ENCODE measurements around the gene ABCC12.
"Not testable (repeated sequence)": the region's sequence is repeated elsewhere in the genome, so short reads cannot be mapped to it uniquely, and the experiment has no call there.

Gene ABCC12

DNA sequence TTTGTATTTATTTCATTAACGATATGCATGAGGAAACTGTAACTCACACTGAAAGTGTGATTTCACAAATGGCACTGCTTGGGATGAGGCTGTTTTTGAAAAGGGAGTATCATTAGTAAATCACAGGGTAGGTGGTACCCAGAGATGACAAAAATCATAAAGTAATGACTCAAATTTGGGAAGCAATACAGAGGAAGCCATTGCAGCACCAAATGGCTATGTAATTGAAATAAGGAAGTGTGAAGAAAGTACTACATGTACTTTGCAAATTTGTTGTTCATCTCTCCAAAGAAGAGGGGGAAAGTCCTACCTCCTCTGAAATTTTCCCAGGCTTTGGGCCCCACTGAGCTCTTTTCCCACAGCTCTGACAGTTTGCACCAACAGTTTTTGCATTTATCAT is 12.3 kb upstream of the ABCC12 start:
- in situ Hi-C loops (cut with HindIII; ENCODE audit: low sequenced_read_pairs): no loop called here

DNA sequence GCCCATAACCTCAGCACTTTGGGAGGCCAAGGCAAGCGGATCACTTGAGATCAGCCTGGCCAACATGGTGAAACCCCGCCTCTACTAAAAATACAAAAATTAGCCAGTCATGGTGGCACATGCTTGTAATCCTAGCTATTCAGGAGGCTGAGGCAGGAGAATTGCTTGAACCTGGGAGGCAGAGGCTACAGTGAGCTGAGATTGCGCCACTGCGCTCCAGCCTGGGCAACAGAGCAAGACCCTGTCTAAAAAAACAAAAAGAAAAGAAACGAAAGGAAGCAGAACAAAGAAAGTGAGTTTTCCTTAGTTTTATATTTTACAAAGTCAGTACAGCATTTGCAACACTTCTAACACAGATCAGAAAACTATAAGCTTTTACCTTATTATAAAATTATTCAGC is 10.8 kb upstream of the ABCC12 start:
- in situ Hi-C loops (cut with HindIII; ENCODE audit: low sequenced_read_pairs): not testable (repeated sequence)

DNA sequence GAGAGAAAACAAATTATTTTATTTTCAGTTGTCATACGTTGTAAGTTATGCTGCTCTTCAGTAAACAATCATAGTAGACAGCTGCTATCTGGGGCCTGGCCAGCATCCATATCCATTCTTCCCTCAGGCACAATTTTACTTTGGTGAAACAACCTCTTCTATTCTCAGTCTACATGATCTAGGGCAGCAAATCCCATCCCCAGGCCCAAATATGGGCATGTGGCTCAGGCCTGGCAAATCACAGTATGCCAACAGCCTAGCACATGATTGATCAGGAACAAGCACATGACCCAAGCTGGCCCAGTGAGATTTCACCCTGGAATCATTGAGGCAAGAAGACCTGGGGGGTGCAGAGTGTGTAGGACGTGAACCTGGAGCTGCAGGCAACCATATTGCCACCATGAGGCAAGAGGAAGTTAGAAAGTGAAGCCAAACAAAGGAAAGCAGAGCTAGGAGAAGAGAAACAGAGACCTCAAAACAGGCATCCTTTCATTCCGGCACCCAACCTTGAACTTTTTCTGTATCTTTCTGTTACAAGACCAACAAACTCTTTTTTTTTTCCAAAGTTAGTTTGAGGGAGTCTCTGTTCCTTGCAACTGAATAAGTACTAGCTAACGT is 10.3 kb upstream of the ABCC12 start:
- in situ Hi-C loops (cut with HindIII; ENCODE audit: low sequenced_read_pairs): no loop called here

DNA sequence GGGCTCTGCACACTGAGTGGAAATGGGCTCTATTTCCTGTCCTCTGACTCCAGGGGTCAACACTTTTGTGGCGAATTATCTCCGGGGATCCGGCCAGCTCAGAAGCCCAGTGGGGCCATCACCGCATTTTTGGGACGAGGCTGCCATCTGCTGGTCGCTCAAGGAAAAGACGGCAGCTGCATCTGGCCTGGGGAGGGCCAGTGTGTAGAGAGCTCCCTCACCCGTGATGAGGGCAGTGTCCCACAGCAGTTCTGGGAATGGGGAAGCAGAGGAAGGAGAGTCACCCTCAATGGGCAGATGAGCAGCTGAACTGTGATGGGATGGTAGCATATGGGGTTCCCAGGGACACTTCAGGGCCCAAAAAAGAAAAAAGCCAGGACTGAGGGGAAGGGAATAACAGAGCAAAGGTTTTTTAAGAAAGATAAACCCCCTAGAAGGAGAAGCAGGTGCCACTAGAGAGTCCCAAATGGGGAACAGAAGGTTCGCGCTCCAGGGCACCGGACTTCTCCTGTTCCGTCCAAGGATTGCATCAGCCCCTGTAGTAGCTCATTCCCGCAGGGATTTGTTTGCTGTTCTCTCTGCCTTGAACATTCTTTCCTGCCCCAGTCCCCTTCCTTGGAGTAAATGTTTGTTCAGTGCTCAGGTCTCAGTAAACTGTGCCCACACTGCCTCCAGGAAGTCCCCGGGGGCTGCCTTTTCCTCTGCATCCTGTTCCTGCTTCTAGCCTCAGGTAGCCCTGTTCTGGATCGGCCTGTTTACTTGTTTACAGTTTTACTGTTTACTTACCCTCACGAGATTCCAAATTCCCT is 9.3 kb upstream of the ABCC12 start:
- in situ Hi-C loops (cut with HindIII; ENCODE audit: low sequenced_read_pairs): no loop called here

DNA sequence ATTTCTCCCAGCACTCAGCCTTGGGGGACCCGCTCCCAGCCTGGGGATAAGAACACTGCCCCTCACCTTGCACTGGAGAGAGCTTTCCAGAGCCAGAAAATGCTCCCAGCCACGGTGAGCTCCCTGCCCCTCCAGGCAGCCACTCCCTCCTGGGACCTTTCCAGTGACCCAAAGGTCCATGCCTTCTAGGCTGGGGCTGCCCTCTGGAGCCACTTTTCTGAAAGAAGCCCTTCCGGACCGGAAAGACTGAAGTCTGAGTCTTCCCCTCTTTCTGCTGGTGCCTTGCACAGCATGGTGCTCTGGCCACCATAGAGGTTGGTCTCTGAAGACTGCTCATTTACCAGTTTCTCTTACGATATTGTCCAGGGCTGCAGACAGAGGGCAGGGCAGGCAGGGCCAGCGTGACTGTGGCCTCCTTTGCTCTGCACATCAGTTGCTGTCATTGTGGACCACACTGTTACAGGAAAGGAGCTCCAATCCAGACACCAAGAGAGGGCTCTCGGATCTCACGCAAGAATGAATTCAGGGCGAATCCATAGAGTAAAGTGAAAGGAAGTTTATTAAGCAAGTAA is 7.1 kb upstream of the ABCC12 start:
- in situ Hi-C loops (cut with HindIII; ENCODE audit: low sequenced_read_pairs): no loop called here

DNA sequence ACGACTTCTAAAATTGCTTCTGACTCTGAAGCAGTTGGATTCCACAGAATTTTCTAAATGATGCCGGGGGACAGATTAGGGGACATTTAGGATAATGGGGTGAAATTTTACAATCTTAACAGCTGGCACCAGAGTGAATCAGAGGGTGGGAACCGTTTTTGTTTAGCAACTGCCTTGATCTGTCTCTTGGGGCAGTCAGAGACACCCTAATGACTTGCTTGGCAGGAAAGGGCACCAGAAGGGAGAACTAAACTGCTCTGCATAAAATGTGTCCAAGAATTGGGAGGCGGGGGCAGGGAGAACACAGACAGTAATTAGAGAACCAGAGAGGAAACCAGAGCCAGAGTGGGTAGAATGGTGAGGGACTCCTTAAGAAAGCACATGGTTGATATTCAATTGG is 6.1 kb upstream of the ABCC12 start:
- in situ Hi-C loops (cut with HindIII; ENCODE audit: low sequenced_read_pairs): no loop called here

DNA sequence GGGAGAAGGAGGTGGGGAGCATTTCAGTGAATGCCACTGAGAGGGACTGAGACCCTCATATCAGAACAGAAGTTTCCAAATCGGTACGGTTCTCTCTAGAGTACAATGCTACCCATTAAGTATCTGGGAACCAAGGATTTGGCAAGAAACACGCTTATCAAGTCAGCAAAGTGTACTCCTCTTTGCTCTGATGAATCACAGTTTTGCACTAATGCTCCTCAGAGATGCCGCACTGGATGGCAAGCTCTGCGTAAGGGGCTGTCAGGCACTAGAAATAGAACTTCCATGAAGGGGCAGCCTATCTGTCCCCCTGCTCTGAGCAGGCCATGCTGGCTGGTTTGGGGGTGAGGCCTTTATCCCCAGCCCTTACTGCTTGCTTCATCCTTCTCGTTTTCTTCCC is 4.8 kb upstream of the ABCC12 start:
- in situ Hi-C loops (cut with HindIII; ENCODE audit: low sequenced_read_pairs): no loop called here

DNA sequence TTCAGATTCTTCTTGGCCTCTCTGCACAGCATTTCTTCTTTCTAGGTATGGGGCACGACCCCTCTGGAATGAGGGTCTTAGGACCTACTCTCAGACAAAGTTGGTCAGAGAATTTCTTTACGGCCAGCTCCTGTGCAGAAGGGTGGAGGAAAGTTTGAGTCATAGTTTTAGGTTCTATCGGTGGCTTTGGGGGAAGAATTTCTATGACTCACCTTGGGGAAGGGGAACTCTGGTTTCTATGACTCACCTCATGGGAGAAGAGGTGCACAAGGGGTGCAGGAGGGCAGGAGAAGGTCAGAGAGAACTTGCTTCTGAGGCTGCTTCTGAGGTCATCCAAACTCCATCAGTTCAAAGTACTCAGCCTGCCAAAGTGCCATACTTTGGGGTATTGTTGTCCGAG is 2.5 kb upstream of the ABCC12 start:
- in situ Hi-C loops (cut with HindIII; ENCODE audit: low sequenced_read_pairs): no loop called here

DNA sequence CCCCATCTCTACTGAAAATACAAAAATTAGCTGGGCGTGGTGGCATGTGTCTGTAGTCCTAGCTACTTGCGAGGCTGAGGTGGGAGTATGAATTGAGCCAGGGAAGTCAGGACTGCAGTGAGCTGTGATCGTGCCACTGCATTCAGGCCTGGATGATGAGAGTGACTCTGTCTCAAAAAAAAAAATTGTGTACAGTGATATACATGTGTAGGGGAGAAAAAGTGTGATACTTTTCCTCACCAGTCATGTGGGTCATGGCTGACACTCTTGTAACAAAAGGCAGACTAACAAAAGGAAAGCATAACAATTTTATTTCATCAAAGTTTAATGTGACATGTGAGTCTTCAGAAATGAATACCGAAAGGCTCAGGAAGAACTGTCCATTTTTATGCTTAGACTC is 2.0 kb upstream of the ABCC12 start:
- in situ Hi-C loops (cut with HindIII; ENCODE audit: low sequenced_read_pairs): no loop called here

DNA sequence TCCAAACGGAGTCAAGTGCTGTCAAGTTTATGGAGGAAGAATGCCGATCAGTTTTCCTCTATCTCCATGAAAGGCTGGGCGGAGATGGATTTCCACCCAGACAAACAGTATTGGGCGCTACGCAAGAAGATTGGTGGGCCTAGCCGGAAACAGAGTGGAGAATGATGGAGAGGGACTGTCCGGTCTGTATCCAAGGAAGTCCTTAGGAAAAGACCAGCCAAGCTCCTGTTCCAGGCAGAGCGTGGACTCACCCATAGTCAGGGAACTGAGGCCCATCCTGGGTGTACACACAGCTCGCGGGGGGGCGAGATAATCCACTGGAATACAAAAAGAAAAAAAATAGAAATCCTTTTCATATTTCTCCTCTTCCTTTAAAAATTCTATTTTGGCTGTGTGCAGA is 1.5 kb upstream of the ABCC12 start:
- in situ Hi-C loops (cut with HindIII; ENCODE audit: low sequenced_read_pairs): no loop called here

DNA sequence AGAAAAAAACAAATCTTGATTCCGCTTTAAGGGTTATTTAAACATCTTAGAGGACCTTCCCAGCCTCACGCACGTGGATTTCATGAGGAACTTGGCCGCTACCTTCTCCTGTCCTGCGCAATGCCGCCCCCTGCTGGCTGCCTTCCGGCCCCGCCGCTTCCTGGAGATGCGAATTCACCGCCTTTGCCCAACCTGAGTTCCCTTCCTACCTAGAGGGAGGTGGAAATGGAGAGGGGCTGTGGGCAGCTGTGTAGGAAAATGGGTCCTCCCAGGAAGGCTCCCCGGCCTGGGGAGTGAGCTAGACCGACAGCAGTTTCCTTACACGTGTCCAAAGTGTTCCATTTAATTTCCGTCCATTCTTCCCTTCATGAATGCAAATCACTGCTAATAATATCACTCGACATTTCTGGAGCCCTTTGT is 1.0 kb upstream of the ABCC12 start:
- in situ Hi-C loops (cut with HindIII; ENCODE audit: low sequenced_read_pairs): no loop called here

DNA sequence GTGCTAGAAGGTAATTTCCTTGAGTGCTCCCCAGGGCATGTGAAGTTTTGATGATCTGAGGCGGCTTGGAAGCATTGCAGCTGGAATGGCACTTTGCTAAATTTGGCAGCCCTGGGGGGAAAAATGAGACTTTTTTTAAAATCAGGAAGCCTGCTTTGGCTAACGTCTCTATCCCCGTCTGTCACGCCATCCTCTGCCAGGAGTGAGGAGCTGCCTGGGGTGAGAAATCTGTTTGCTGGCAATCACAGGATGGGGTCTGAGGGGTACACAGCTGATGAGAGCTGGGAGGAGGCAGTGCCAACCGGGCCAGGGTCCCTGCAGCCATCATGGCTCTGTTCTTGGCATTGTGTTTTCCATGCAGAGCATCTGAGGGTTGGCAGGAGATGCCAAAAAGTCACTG is 2.0 kb downstream of the ABCC12 start:
- in situ Hi-C loops (cut with HindIII; ENCODE audit: low sequenced_read_pairs): no loop called here

DNA sequence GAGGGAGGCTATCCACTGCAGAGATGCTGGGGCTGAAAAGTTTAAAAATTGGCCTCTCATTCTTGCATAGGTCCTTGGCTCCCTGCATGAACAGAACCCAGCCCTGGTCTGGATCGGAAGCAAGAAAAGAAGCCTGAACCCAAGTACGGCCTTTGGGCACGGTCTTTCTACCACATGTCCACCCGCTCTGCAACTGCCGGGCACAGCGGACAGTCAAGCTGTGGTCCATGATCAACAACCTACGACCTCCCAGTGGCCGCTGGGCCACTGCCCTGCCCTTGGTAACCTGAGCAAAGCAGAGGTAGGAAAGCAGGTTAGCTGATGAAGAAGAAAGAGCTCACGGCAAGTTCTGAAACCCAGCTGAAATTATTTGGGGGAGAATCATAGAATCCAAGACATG is 3.6 kb downstream of the ABCC12 start:
- in situ Hi-C loops (cut with HindIII; ENCODE audit: low sequenced_read_pairs): no loop called here

DNA sequence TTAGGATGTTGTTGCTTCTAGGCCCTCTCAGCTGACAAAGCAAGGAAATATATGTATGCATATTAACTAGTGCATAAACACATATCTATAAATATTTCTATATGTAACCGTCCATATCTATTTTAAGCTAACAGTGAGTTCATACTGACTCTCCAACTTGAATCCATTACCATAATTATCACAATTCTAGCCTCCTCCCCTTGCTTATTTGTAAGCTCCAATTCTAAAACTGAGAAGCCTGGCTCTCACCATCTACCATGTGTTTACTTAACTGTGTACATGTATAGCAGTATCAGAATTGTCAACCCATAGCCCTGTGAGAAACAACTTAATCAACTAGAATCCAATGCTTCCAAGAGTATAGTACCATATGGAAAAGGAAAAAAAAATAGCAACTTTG is 5.1 kb downstream of the ABCC12 start:
- in situ Hi-C loops (cut with HindIII; ENCODE audit: low sequenced_read_pairs): no loop called here

DNA sequence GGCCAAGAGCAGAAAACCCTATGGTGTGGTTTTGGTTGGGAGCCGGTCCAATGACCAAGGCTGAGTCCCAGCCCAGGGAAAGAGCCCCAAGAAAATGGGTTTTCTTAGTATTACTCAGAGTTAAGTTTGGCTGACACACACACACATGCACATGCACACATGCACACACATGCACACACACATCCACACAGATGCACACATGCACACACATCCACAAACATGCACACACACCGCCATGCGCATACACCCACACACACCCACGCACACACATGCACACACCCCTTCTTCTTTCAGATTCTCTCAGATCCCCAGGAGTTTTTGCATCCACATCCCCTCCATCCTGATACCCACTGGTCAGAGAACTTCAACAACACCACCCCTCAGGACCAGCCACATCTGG is 9.1 kb downstream of the ABCC12 start:
- in situ Hi-C loops (cut with HindIII; ENCODE audit: low sequenced_read_pairs): no loop called here

DNA sequence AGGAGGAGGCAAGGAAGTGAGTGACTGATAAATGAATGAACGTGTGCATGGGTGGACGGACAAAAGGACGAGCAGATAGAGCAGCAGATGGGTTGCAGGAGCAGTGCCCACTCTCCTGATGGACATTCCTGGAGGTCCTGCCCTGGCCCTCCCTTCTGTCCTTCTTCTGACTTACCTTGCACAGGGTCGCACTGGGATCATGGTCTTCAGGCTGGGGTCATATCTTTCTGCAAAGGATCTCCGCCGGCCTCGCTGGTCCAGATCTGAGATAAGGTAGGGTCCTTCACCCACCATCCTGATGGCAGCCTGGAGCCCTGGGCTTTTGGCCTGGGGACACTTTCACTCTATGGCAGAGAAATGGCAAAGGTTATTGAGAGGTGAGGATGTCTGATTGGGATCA is 9.7 kb downstream of the ABCC12 start:
- in situ Hi-C loops (cut with HindIII; ENCODE audit: low sequenced_read_pairs): no loop called here

DNA sequence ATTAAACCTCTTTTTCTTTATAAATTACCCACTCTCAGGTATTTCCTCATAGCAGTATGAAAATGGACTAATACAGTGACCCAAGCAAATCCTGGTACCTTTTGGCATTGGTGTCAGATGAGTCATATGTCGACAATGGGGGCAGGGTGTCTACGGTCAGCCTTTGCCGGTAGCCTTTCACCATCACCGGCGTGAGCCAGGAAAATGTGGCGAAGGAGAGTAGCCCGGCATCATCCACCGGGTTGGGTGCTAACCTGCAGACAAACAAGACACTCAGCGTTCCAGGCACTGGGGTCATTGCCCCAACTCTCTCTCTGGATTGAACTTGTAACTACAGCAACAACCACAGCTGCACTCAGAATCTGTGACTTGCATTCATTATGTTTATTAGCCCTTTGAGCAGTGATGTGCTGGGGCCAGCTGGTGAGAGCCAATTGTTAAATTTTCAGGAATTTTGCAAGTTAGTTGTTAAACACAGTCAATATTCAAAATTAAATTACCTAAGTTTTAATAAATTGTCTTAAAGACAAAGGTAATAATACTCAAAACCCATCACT is 11.9 kb downstream of the ABCC12 start:
- in situ Hi-C loops (cut with HindIII; ENCODE audit: low sequenced_read_pairs): no loop called here

DNA sequence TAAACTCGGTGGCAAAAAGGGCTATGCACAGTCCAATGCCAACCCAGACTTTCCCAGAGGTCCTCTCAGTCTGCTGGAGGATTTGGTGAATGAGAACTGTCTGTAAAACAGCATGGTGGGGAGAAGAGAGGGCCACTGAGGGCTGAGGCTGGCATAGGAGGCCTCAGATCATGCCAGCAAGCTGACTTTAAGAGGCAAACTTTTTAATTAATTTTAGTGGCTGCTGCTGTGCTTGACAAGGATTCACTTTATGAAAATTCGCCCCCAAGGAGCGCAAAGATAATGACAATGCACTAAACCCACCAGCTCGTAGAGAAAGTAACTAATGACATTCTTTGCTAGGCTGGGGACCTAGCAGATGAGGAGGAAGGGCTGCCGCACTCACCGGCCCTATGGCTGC is 15.0 kb downstream of the ABCC12 start:
- in situ Hi-C loops (cut with HindIII; ENCODE audit: low sequenced_read_pairs): no loop called here

DNA sequence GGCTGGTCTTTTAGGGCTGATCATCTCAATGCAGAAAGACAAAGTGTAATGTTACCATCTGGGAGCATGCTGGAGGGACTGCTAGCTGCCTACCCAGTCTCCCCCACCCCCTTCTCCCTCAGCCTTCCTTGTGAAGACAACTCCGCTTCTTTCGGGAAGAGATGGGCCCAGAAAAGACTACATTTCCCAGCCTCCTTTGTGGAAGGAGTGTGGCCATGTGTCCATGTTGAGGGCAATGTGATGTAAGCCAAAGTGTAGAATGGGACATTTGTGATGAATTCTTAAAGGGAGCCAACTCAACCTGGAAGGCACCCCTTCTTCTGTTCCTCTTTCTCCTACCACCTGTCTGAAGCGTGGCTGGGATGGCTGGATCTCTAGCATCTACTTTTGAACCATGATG is 16.3 kb downstream of the ABCC12 start:
- in situ Hi-C loops (cut with HindIII; ENCODE audit: low sequenced_read_pairs): no loop called here

DNA sequence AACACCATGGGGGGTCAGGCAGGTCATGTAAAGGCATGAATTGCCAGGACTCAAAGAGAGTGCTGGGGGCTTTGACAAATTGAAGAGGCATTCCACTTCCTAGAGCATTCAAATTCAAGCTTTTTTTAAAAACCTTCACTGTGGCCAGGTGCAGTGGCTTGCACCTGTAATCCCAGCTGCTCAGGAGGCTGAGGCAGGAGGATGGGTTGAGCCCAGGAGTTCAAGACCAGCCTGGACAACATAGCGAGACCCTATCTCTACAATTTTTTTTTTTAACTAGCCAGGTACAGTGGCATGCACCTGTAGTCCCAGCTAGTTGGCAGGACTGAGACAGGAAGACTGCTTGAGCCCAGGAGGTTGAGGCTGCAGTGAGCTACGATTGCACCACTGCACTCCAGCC is 17.2 kb downstream of the ABCC12 start:
- in situ Hi-C loops (cut with HindIII; ENCODE audit: low sequenced_read_pairs): no loop called here

DNA sequence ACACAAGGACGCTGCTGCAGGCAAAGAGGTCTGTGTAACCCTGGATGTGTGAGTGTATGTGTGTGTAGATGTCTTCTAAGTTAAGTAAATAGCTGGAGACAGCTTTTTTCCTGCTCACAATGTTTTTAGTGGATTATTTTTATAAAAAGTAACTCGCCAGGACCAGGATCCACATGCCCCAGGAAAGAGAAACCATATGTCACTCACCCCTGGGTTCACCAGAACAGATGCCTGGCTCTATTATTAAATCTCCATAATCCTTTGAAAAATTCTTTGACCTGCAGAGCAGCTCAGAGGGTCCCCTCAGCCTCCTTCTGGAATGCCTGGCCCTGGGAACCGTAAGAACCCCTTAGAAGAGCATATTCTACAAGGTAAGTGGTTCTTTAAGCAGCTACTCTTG is 18.0 kb downstream of the ABCC12 start:
- in situ Hi-C loops (cut with HindIII; ENCODE audit: low sequenced_read_pairs): no loop called here

Data from DLD1 (cell line).